HEK293T (cell line): ENCODE data around the gene CYP26B1.
A peak's percentile ranks its signal among the peaks of the same experiment; 100 is the strongest.

Experiments
- CTCF ChIA-PET: fragments of 350-600 bp; formaldehyde crosslinking; extraction: SDS; loops from one replicate; lab custom pipeline; 2021; ENCODE audit warnings: antibody characterized with exemption, inconsistent platforms; lab: Yijun Ruan, JAX
- POLR2A ChIA-PET: fragments of 350-600 bp; formaldehyde crosslinking; extraction: SDS; loops from one replicate; lab custom pipeline; 2020; ENCODE audit warnings: antibody characterized with exemption, inconsistent platforms; lab: Yijun Ruan, JAX
- DNase-seq: peaks from one replicate; pipeline ENCODE4 v3.0.0; 2012; ENCODE audit warnings: mixed read lengths; ENCODE audit errors: extremely low spot score
- ARNT ChIP-seq: fragments of 450-650 bp; IDR thresholded peaks from 2 replicates; pipeline ENCODE4 v1.6.1; 2017; ENCODE audit warnings: mild to moderate bottlenecking
- BHLHE40 ChIP-seq: fragments of 450-650 bp; IDR thresholded peaks from 2 replicates; pipeline ENCODE4 v1.6.1; 2016; ENCODE audit warnings: mild to moderate bottlenecking, moderate library complexity, borderline replicate concordance
- CTBP1 ChIP-seq: fragments of 450-650 bp; IDR thresholded peaks from 2 replicates; pipeline ENCODE4 v1.6.1; 2016; ENCODE audit warnings: borderline replicate concordance
- ELF4 ChIP-seq: fragments of 450-650 bp; IDR thresholded peaks from 2 replicates; pipeline ENCODE4 v1.6.1; 2017; ENCODE audit warnings: antibody characterized with exemption
- FOXA1 ChIP-seq: fragments of 450-650 bp; IDR thresholded peaks from 2 replicates; pipeline ENCODE4 v1.6.1; 2016; ENCODE audit warnings: mild to moderate bottlenecking
- FOXK2 ChIP-seq: fragments of 450-650 bp; IDR thresholded peaks from 2 replicates; pipeline ENCODE4 v1.6.1; 2016; ENCODE audit warnings: mild to moderate bottlenecking
- FOXM1 ChIP-seq: fragments of 450-650 bp; IDR thresholded peaks from 2 replicates; pipeline ENCODE4 v1.6.1; 2017; ENCODE audit warnings: mild to moderate bottlenecking, borderline replicate concordance
- HDGF ChIP-seq: fragments of 450-650 bp; IDR thresholded peaks from 2 replicates; pipeline ENCODE4 v1.6.1; 2017; ENCODE audit warnings: antibody characterized with exemption, borderline replicate concordance
- L3MBTL2 ChIP-seq: fragments of 450-650 bp; conservative IDR thresholded peaks from 2 replicates; pipeline ENCODE4 v1.6.1; 2016; ENCODE audit warnings: mild to moderate bottlenecking
- LEF1 ChIP-seq: fragments of 450-650 bp; IDR thresholded peaks from 2 replicates; pipeline ENCODE4 v1.6.1; 2017; ENCODE audit warnings: mild to moderate bottlenecking, borderline replicate concordance
- NFRKB ChIP-seq: fragments of 450-650 bp; IDR thresholded peaks from 2 replicates; pipeline ENCODE4 v1.6.1; 2016; ENCODE audit warnings: mild to moderate bottlenecking, moderate library complexity
- SP1 ChIP-seq: fragments of 450-650 bp; IDR thresholded peaks from 2 replicates; pipeline ENCODE4 v1.6.1; 2017
- SUZ12 ChIP-seq: fragments of 450-650 bp; IDR thresholded peaks from 2 replicates; pipeline ENCODE4 v1.6.1; 2016; ENCODE audit warnings: mild to moderate bottlenecking
- TARDBP ChIP-seq: fragments of 450-650 bp; IDR thresholded peaks from 2 replicates; pipeline ENCODE4 v1.6.1; 2016
- ZNF384 ChIP-seq: fragments of 450-650 bp; IDR thresholded peaks from 2 replicates; pipeline ENCODE4 v1.6.1; 2016
- TF ChIP-seq, protein P1 (sequence below): fragments of 450-650 bp; IDR thresholded peaks from 2 replicates; pipeline ENCODE4 v1.6.1; 2016

Gene CYP26B1

DNA sequence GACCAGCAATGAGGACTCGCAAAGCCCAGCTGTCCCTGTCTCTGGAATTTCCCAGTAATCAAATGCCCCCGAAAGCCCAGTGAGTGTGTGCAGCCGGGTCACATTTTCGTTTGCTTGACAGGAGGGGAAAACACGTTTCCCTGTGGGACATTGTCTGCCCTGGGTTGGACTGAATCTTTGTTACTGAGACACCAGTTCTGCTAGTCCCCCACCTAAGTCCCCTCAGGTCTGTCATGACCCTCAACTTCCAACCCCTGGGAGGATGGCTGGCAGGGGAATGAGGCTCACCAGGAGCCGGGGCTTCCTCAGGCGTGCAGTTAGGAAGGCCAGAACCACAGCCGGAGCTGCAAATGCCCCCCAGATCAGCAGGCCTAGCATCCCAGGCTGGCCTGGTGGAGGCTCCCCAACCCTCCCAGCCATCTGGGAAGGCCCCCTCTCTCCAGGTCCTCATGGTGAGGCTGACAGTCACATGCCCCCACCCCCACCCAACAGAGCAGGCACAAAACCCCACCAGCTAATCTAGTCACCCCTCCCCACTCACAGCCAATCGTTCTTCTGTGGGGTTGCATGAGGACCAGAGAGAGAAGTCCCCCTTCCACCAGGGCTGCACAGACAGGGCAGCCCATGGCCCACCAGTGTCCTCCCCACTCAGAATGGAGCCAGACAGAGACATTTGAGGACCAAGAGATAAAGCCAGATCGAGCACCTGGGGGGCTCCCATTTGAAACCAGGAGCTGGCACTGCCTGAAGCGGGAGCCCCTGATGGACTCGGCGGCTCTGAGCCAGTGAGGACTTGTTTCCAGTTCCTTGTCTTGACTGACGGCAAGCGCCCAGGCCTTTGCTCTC is 33.6 kb downstream of the CYP26B1 start:
- DNase-seq: no peak
- no peak for TF ChIP-seq FOXM1
- no peak for TF ChIP-seq SP1
- no peak for TF ChIP-seq SUZ12
- no peak for TF ChIP-seq ELF4
- TF ChIP-seq BHLHE40: no peak
- TF ChIP-seq TARDBP: no peak
- TF ChIP-seq LEF1: no peak
- no peak for TF ChIP-seq FOXK2
- no peak for TF ChIP-seq CTBP1
- no peak for TF ChIP-seq ARNT
- TF ChIP-seq, protein P1, sequence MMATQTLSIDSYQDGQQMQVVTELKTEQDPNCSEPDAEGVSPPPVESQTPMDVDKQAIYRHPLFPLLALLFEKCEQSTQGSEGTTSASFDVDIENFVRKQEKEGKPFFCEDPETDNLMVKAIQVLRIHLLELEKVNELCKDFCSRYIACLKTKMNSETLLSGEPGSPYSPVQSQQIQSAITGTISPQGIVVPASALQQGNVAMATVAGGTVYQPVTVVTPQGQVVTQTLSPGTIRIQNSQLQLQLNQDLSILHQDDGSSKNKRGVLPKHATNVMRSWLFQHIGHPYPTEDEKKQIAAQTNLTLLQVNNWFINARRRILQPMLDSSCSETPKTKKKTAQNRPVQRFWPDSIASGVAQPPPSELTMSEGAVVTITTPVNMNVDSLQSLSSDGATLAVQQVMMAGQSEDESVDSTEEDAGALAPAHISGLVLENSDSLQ: no peak
- TF ChIP-seq NFRKB: no peak
- no peak for TF ChIP-seq L3MBTL2
- TF ChIP-seq HDGF: no peak
- no peak for TF ChIP-seq ZNF384
- TF ChIP-seq FOXA1: no peak
- CTCF ChIA-PET: no interaction called here
- POLR2A ChIA-PET: no interaction called here

DNA sequence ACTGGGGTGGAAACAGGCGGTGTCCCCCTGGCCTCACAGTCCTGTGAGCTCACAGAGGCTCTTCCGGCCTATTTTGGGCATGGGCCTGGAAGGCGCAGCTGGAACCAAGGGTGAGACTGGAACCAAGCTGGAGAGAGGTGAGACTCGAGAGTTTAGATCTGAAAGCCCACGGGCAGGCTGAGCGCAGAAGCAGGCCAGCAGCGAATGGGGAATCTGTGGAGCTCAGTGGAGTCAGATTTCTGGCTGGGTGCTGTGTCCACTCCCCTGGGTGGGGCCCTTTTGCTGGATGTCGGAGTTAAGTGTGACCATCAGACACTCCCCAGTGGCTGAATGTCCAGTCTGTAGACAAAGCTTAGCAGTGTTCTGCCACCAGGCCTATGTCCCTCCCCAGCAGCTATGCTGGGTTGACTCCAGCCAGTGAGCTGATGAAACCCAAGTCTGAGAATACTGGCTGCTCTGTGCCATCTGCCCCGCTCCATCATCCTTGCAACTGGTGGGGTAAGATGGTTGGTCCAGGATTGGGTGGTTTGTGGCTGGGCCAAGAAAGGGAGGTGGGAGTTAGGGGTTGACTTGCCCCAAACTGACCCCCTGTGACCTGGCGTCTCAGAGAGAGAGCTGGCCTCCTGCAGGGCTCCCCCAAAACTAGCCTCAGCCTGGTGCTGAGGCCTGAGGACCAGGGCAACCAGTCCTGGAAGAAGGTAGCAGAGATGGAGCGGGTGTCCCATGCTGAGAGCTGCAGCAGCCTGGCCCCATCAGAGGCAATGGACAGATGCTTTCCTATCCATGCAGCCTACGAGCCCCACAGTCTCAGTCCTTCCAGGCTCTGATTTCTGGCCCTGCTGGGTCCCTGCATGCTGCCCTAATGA is 34.4 kb downstream of the CYP26B1 start:
- TF ChIP-seq BHLHE40 (no peak), TARDBP (no peak)
- no peak for DNase-seq
- POLR2A ChIA-PET: no interaction called here
- CTCF ChIA-PET: interaction anchor here (0.6 kb wide), 1 partner anchor 574 kb away, joined by 3 read pairs; no protein-coding TSS in a partner anchor

- POLR2A ChIA-PET: no interaction called here
- TF ChIP-seq SUZ12 (no peak), ZNF384 (no peak), L3MBTL2 (peak; percentile 43; the same call in 1 of the 2 replicates), ELF4 (no peak), FOXK2 (no peak), SP1 (no peak)
- CTCF ChIA-PET: no interaction called here
- DNase-seq: no peak
Measured at GRCh38 chr2:72112401-72112800, 35.3 kb downstream of the CYP26B1 start.

- ChIA-PET POLR2A (no interaction called here), CTCF (no interaction called here)
- no peak for DNase-seq
- TF ChIP-seq, protein P1: no peak
- TF ChIP-seq SUZ12 (no peak), SP1 (no peak), CTBP1 (no peak), FOXM1 (no peak), ELF4 (no peak), FOXK2 (no peak), BHLHE40 (no peak), HDGF (no peak), ARNT (no peak), TARDBP (no peak), L3MBTL2 (no peak), FOXA1 (no peak), ZNF384 (no peak), NFRKB (no peak)
Measured at GRCh38 chr2:72111061-72111460, 36.6 kb downstream of the CYP26B1 start.

DNA sequence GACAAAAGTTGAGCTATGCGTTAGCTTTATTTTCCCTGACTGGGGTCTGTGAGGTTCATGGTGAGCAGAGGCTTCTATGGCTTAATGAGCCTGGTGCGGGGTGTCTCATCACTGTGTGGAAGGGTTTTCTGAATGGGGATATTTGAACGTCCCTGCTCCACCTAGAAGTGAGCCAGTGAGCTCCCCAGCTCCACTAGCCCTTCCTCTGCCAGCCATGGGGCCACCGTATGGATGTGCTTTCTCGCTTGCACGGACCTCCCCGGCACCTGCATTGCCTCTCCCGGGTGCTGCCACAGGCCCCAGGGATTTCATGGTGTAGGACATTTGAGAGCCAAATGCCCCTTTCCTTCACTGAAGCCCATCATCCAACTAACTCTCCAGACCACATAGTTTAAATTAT is 37.8 kb downstream of the CYP26B1 start:
- no peak for DNase-seq
- POLR2A ChIA-PET: no interaction called here
- CTCF ChIA-PET: no interaction called here
- TF ChIP-seq TARDBP: no peak
- TF ChIP-seq FOXM1: no peak
- no peak for TF ChIP-seq LEF1
- TF ChIP-seq SUZ12: no peak
- no peak for TF ChIP-seq FOXK2
- TF ChIP-seq, protein P1: no peak
- no peak for TF ChIP-seq ELF4
- no peak for TF ChIP-seq HDGF

GRCh38 chr2:72109291-72109690 is 38.4 kb downstream of the CYP26B1 start:
- CTCF ChIA-PET: no interaction called here
- POLR2A ChIA-PET: no interaction called here
- no peak for TF ChIP-seq L3MBTL2
- TF ChIP-seq ZNF384: no peak
- TF ChIP-seq ELF4: no peak
- TF ChIP-seq FOXM1: no peak
- no peak for TF ChIP-seq FOXK2
- TF ChIP-seq NFRKB: no peak
- TF ChIP-seq SUZ12: no peak
- TF ChIP-seq HDGF: no peak
- no peak for TF ChIP-seq BHLHE40
- TF ChIP-seq SP1: no peak
- no peak for TF ChIP-seq FOXA1
- TF ChIP-seq ARNT: no peak
- TF ChIP-seq CTBP1: no peak
- no peak for TF ChIP-seq TARDBP
- no peak for TF ChIP-seq LEF1
- TF ChIP-seq, protein P1: no peak
- DNase-seq: no peak
